ENCODE data around the gene KDM3A.

DNA sequence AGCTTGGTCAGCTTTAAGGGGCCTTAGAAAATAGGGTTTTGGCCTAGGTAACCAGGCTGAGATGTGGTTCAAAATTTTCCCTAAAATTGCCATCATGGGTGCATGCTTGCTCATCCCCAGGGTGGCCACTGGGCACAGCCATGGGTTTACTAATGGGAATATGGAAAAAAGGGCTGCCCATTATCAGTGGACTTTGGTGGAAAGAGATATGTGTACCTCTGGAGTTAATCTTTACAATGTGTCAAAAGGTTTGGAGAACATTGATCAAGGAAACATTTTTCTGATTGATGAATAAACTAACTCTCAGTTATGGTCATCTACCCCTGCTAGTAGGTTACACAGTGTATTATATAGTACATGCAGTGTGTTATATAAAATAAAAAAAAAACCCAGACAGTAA, 13.1 kb downstream of the KDM3A start:
- TF ChIP-seq ZNF426 (tag by site-specific recombination; IDR thresholded peaks at IDR 0.05) (no peak), HOXA7 (CRISPR knock-in tag; IDR thresholded peaks at IDR 0.05; ENCODE audit: borderline replicate concordance) (no peak), ZNF792 (tag by site-specific recombination; IDR thresholded peaks at IDR 0.05) (no peak), ZNF23 (tag by site-specific recombination; IDR thresholded peaks at IDR 0.05; ENCODE audit: borderline replicate concordance) (no peak), CTCF (tag by site-specific recombination; IDR thresholded peaks at IDR 0.05) (no peak), KLF16 (tag by site-specific recombination; IDR thresholded peaks at IDR 0.05) (no peak), ZNF664 (tag by site-specific recombination; IDR thresholded peaks at IDR 0.05) (no peak), ZNF776 (tag by site-specific recombination; IDR thresholded peaks at IDR 0.05; ENCODE audit: borderline replicate concordance) (no peak), REPIN1 (tag by site-specific recombination; IDR thresholded peaks at IDR 0.05; ENCODE audit: low read depth) (no peak), ZBTB1 (tag by site-specific recombination; IDR thresholded peaks at IDR 0.05) (no peak), ZNF768 (tag by site-specific recombination; IDR thresholded peaks at IDR 0.05) (no peak)
- TF ChIP-seq, protein P1, sequence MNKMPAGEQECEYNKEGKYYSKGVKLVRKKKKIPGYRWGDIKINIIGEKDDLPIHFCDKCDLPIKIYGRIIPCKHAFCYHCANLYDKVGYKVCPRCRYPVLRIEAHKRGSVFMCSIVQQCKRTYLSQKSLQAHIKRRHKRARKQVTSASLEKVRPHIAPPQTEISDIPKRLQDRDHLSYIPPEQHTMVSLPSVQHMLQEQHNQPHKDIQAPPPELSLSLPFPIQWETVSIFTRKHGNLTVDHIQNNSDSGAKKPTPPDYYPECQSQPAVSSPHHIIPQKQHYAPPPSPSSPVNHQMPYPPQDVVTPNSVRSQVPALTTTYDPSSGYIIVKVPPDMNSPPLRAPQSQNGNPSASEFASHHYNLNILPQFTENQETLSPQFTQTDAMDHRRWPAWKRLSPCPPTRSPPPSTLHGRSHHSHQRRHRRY (tag by site-specific recombination; IDR thresholded peaks at IDR 0.05) = no peak
- TF ChIP-seq, protein P2, sequence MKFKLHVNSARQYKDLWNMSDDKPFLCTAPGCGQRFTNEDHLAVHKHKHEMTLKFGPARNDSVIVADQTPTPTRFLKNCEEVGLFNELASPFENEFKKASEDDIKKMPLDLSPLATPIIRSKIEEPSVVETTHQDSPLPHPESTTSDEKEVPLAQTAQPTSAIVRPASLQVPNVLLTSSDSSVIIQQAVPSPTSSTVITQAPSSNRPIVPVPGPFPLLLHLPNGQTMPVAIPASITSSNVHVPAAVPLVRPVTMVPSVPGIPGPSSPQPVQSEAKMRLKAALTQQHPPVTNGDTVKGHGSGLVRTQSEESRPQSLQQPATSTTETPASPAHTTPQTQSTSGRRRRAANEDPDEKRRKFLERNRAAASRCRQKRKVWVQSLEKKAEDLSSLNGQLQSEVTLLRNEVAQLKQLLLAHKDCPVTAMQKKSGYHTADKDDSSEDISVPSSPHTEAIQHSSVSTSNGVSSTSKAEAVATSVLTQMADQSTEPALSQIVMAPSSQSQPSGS (tag by site-specific recombination; IDR thresholded peaks at IDR 0.05; ENCODE audit: low read depth) = no peak

All from HEK293 (cell line).